ENCODE results near the gene ASB18. TPM values are rescaled to one million over a fixed set of nuclear protein-coding genes. Genes with fewer than 3 reads are reported as not detected.
"Not testable (repeated sequence)": the region's sequence is repeated elsewhere in the genome, so short reads cannot be mapped to it uniquely, and the experiment has no call there.

Gene ASB18
- total RNA-seq, result not detected in 2 replicates

GRCh38 chr2:236264256-236264655 is at the start of gene ASB18:
ASB18 (minus strand) TSS chr2:236264406; CDS start chr2:236264345, 61 bp downstream.
- DNase-seq (ENCODE audit: low read depth in 2 of 2), result no peak

GRCh38 chr2:236311286-236311685 is 47.1 kb upstream of the ASB18 start:
- no peak for DNase-seq (ENCODE audit: low read depth in 2 of 2)

GRCh38 chr2:236309669-236310029 is 45.4 kb upstream of the ASB18 start:
- DNase-seq (ENCODE audit: low read depth in 2 of 2), result peak; percentile 25 to 46

- DNase-seq (ENCODE audit: low read depth in 2 of 2), result no peak
Measured at GRCh38 chr2:236308855-236309668, 44.9 kb upstream of the ASB18 start.

GRCh38 chr2:236307641-236308040 is 43.4 kb upstream of the ASB18 start:
- no peak for DNase-seq (ENCODE audit: low read depth in 2 of 2)

- DNase-seq (ENCODE audit: low read depth in 2 of 2), result no peak
Measured at GRCh38 chr2:236306825-236307540, 42.8 kb upstream of the ASB18 start.

- no peak for DNase-seq (ENCODE audit: low read depth in 2 of 2)
Measured at GRCh38 chr2:236305964-236306605, 41.9 kb upstream of the ASB18 start.

GRCh38 chr2:236305531-236305930 is 41.3 kb upstream of the ASB18 start:
- DNase-seq (ENCODE audit: low read depth in 2 of 2), result no peak

- DNase-seq (ENCODE audit: low read depth in 2 of 2), result no peak
Measured at GRCh38 chr2:236303935-236304334, 39.7 kb upstream of the ASB18 start.

GRCh38 chr2:236302555-236302954 is 38.3 kb upstream of the ASB18 start:
- no peak for DNase-seq (ENCODE audit: low read depth in 2 of 2)

- DNase-seq (ENCODE audit: low read depth in 2 of 2), result no peak
Measured at GRCh38 chr2:236298924-236299475, 34.8 kb upstream of the ASB18 start.

GRCh38 chr2:236295481-236295880 is 31.3 kb upstream of the ASB18 start:
- no peak for DNase-seq (ENCODE audit: low read depth in 2 of 2)

- DNase-seq (ENCODE audit: low read depth in 2 of 2), result no peak
Measured at GRCh38 chr2:236294647-236295046, 30.4 kb upstream of the ASB18 start.

GRCh38 chr2:236293241-236293810 is 29.1 kb upstream of the ASB18 start:
- DNase-seq (ENCODE audit: low read depth in 2 of 2), result no peak

- no peak for DNase-seq (ENCODE audit: low read depth in 2 of 2)
Measured at GRCh38 chr2:236291911-236292310, 27.7 kb upstream of the ASB18 start.

- DNase-seq (ENCODE audit: low read depth in 2 of 2), result no peak
Measured at GRCh38 chr2:236291476-236291875, 27.3 kb upstream of the ASB18 start.

GRCh38 chr2:236290742-236291425 is 26.7 kb upstream of the ASB18 start:
- no peak for DNase-seq (ENCODE audit: low read depth in 2 of 2)

GRCh38 chr2:236289766-236290462 is 25.7 kb upstream of the ASB18 start:
- no peak for DNase-seq (ENCODE audit: low read depth in 2 of 2)

- not testable (repeated sequence) for DNase-seq (ENCODE audit: low read depth in 2 of 2)
Measured at GRCh38 chr2:236288373-236288772, 24.2 kb upstream of the ASB18 start.

- DNase-seq (ENCODE audit: low read depth in 2 of 2), result no peak
Measured at GRCh38 chr2:236287656-236288055, 23.4 kb upstream of the ASB18 start.
